GM12878 (cell line): ENCODE data around the gene TMEM126A. TPM values are rescaled to one million over a fixed set of nuclear protein-coding genes. Genes with fewer than 3 reads are reported as not detected.

ENCODE experiments used
- ATAC-seq: fragments of 200-7000 bp; cut with Tn5 transposase; 3 replicates; pipeline ENCODE4 v1.9.1; 2020; ENCODE audit warnings: mild to moderate bottlenecking, moderate library complexity
- BruUV-seq: library from RNA; stranded (reverse); fragments of 400-500 nt; replicated peaks from 2 replicates; lab custom pipeline; 2021; lab: Mats Ljungman, UMichigan
- CTCF ChIA-PET: fragments of 300-600 bp; sonication (Branson Sonifier 250); formaldehyde crosslinking; extraction: SDS; loops from one replicate; lab custom pipeline; 2021; ENCODE audit warnings: inconsistent platforms; lab: Yijun Ruan, JAX
- POLR2A ChIA-PET: fragments of 350-600 bp; formaldehyde crosslinking; extraction: SDS; loops from one replicate; lab custom pipeline; 2021; ENCODE audit warnings: inconsistent platforms; lab: Charles Lee
- RAD21 ChIA-PET: fragments of 300-600 bp; sonication (Branson Sonifier 250); formaldehyde crosslinking; loops from one replicate; lab custom pipeline; 2023; ENCODE audit warnings: antibody characterized with exemption; ENCODE audit not compliant: unreplicated experiment; lab: Charles Lee
- SMC1A ChIA-PET: fragments of 300-600 bp; sonication (Branson Sonifier 250); formaldehyde crosslinking; loops from one replicate; lab custom pipeline; 2023; ENCODE audit not compliant: unreplicated experiment, uncharacterized antibody; lab: Charles Lee
- DNase-seq: peaks from one replicate; pipeline ENCODE4 v3.0.0-alpha.2; 2011; ENCODE audit warnings: low read depth, low spot score
- FAIRE-seq: peaks from 3 replicates; lab custom pipeline; 2011; peaks lifted over from hg19 to GRCh38; lab: Jason Lieb, UNC
- H2AFZ ChIP-seq: 2 replicates; pipeline ENCODE4 v1.6.0; 2011; ENCODE audit warnings: low read depth, low read length, control low read depth; ENCODE audit not compliant: control insufficient read depth
- H3K27ac ChIP-seq: 2 replicates; pipeline ENCODE4 v1.5.1; 2011; ENCODE audit warnings: control low read depth; ENCODE audit not compliant: control insufficient read depth, insufficient read depth
- H3K27me3 ChIP-seq, 2 experiments: replicated peaks in 1 of 2; 2 replicates each; pipeline versions ENCODE4 v1.6.0 to v1.6.1; 2011; ENCODE audit warnings: low read length in 1 of 2; ENCODE audit not compliant: control insufficient read depth in 2 of 2, insufficient read depth in 2 of 2
- H3K36me3 ChIP-seq, 2 experiments: 2 replicates each; pipeline ENCODE4 v1.5.1; 2011; ENCODE audit warnings: low read length in 1 of 2; ENCODE audit not compliant: control insufficient read depth in 2 of 2, insufficient read depth in 2 of 2
- H3K4me1 ChIP-seq: 2 replicates; pipeline ENCODE4 v1.6.1; 2011; ENCODE audit warnings: mild to moderate bottlenecking, low read length, moderate library complexity, mixed read lengths; ENCODE audit not compliant: control insufficient read depth, insufficient read depth
- H3K4me2 ChIP-seq: 2 replicates; pipeline ENCODE4 v1.6.0; 2011; ENCODE audit warnings: control low read depth; ENCODE audit not compliant: control insufficient read depth, insufficient read depth
- H3K4me3 ChIP-seq: fragments of 200-600 bp; sonication (generic); 2 replicates; pipeline ENCODE4 v1.5.1; 2016
- H3K79me2 ChIP-seq: 2 replicates; pipeline ENCODE4 v1.6.0; 2011; ENCODE audit warnings: low read length; ENCODE audit not compliant: control insufficient read depth, insufficient read depth
- H3K9ac ChIP-seq: 2 replicates; pipeline ENCODE4 v1.8.0; 2011; ENCODE audit warnings: low read length, control low read depth, mixed read lengths; ENCODE audit not compliant: control insufficient read depth, insufficient read depth
- H3K9me3 ChIP-seq: replicated peaks from 3 replicates; pipeline ENCODE4 v1.5.1; 2011; ENCODE audit warnings: mild to moderate bottlenecking, low read length; ENCODE audit not compliant: control insufficient read depth, insufficient read depth
- H4K20me1 ChIP-seq: 2 replicates; pipeline ENCODE4 v1.6.0; 2011; ENCODE audit not compliant: control insufficient read depth, insufficient read depth
- BMI1 ChIP-seq: fragments of 450-650 bp; IDR thresholded peaks from 2 replicates; pipeline ENCODE4 v1.6.1; 2016; ENCODE audit warnings: mild to moderate bottlenecking, moderate library complexity, borderline replicate concordance
- EP300 ChIP-seq, 2 experiments: fragments of 150-350 bp in 1 of 2; IDR thresholded peaks; 2 replicates each; pipeline ENCODE4 v1.6.1; 2011 to 2012; ENCODE audit warnings: low read depth in 2 of 2, low read length in 2 of 2, borderline replicate concordance in 1 of 2, improper control_type of control experiment in 1 of 2, inconsistent platforms in 1 of 2; ENCODE audit not compliant: control insufficient read depth in 1 of 2
- FOXM1 ChIP-seq: IDR thresholded peaks from 2 replicates; pipeline ENCODE4 v1.6.1; 2012; ENCODE audit warnings: low read depth, mild to moderate bottlenecking, inconsistent platforms, low read length, moderate library complexity
- IRF4 ChIP-seq: IDR thresholded peaks from 2 replicates; pipeline ENCODE4 v1.6.1; 2011; ENCODE audit warnings: low read depth, low read length
- KAT2A ChIP-seq: conservative IDR thresholded peaks from 2 replicates; pipeline ENCODE4 v1.6.1; 2011; ENCODE audit warnings: low read depth, low read length; ENCODE audit not compliant: control insufficient read depth
- MLLT1 ChIP-seq: fragments of 450-650 bp; IDR thresholded peaks from 2 replicates; pipeline ENCODE4 v1.6.1; 2016; ENCODE audit warnings: mild to moderate bottlenecking
- MYC ChIP-seq: IDR thresholded peaks from 2 replicates; pipeline ENCODE4 v1.6.1; 2011; ENCODE audit warnings: mild to moderate bottlenecking, low read length, moderate library complexity, inconsistent platforms; ENCODE audit not compliant: insufficient read depth, insufficient replicate concordance, insufficient read length, severe bottlenecking
- NR2C2 ChIP-seq: IDR thresholded peaks from 2 replicates; pipeline ENCODE4 v1.6.1; 2011; ENCODE audit warnings: borderline replicate concordance, low read depth; ENCODE audit not compliant: control insufficient read depth, insufficient read length
- NRF1 ChIP-seq: conservative IDR thresholded peaks from 2 replicates; pipeline ENCODE4 v1.6.1; 2011; ENCODE audit warnings: mild to moderate bottlenecking, low read depth, low read length, improper control_type of control experiment
- POLR2AphosphoS5 ChIP-seq: IDR thresholded peaks from 2 replicates; pipeline ENCODE4 v1.6.1; 2011; ENCODE audit warnings: mild to moderate bottlenecking, low read length, inconsistent platforms
- RAD21 ChIP-seq: IDR thresholded peaks from 2 replicates; pipeline ENCODE4 v1.6.1; 2011; ENCODE audit warnings: mild to moderate bottlenecking, low read depth, low read length, moderate library complexity; ENCODE audit not compliant: insufficient read depth
- RCOR1 ChIP-seq: conservative IDR thresholded peaks from 2 replicates; pipeline ENCODE4 v1.6.1; 2012; ENCODE audit warnings: low read depth, low read length, improper control_type of control experiment
- RUNX3 ChIP-seq: IDR thresholded peaks from 2 replicates; pipeline ENCODE4 v1.6.1; 2012; ENCODE audit warnings: low read length, inconsistent platforms
- STAT1 ChIP-seq: fragments of 450-650 bp; conservative IDR thresholded peaks from 2 replicates; pipeline ENCODE4 v1.6.1; 2014; ENCODE audit warnings: antibody characterized with exemption, mild to moderate bottlenecking
- WRNIP1 ChIP-seq: IDR thresholded peaks from 2 replicates; pipeline ENCODE4 v1.6.1; 2011; ENCODE audit warnings: low read depth, low read length, improper control_type of control experiment, borderline replicate concordance
- YBX1 ChIP-seq: fragments of 450-650 bp; IDR thresholded peaks from 2 replicates; pipeline ENCODE4 v1.6.1; 2016; ENCODE audit warnings: antibody characterized with exemption
- ZBTB40 ChIP-seq: fragments of 450-650 bp; IDR thresholded peaks from 2 replicates; pipeline ENCODE4 v1.6.1; 2016; ENCODE audit warnings: mild to moderate bottlenecking, moderate library complexity, borderline replicate concordance
- ZNF24 ChIP-seq: fragments of 450-650 bp; IDR thresholded peaks from 2 replicates; pipeline ENCODE4 v1.6.1; 2017; ENCODE audit warnings: antibody characterized with exemption, mild to moderate bottlenecking
- ZNF622 ChIP-seq: fragments of 450-650 bp; IDR thresholded peaks from 2 replicates; pipeline ENCODE4 v1.6.1; 2017; ENCODE audit warnings: mild to moderate bottlenecking, inconsistent platforms
- WGBS: methylation state at CpG from one replicate; pipeline ENCODE4 v1.1.6; 2016; ENCODE audit warnings: low lambda C conversion rate; ENCODE audit not compliant: insufficient replicate concordance, insufficient coverage; ENCODE audit errors: missing lambda C conversion rate; 5-methylcytosine and 5-hydroxymethylcytosine counted together
- in situ Hi-C: fragments of 300-500 bp; cut with MboI; formaldehyde crosslinking; loops from 9 replicates; pipeline ENCODE4 v1.14.3; 2018; ENCODE audit warnings: mixed read lengths
- intact Hi-C: fragments of 100-400 bp; cut with micrococcal nuclease; formaldehyde crosslinking; loops from one replicate; pipeline ENCODE4 v1.14.2; 2022; ENCODE audit not compliant: unreplicated experiment
- polyA plus RNA-seq, 11 experiments: library from polyadenylated mRNA; depleted of rRNA in 4 of 11; unstranded in 6 of 11; stranded (reverse) in 5 of 11; fragments of >200 nt; fragmentation: Nextera tagmentation in 4 of 11; fragmentation: Illumina TruSeq in 1 of 11; extraction: Ambion mirVana in 4 of 11; extraction: Trizol in 1 of 11; gene quantifications; 1 replicate in 1 of 11; 2 replicates in 10 of 11; pipeline versions ENCODE4 v1.2.1 to v1.2.3, GENCODE V29; 2011 to 2016; ENCODE audit warnings: inconsistent platforms in 2 of 11, missing spikeins in 2 of 11, low read depth in 1 of 11
- total RNA-seq, 4 experiments: library from RNA; depleted of rRNA in 3 of 4; stranded (reverse); fragments of >200 nt in 3 of 4; fragmentation: Illumina TruSeq in 1 of 4; extraction: Trizol in 1 of 4; gene quantifications; 2 replicates each; pipeline versions ENCODE4 v1.2.1 to v1.2.3, GENCODE V29; 2013 to 2021

TMEM126A gene
- total and polyA plus RNA-seq, 10 of the 15 experiments (the other 5 are each of a cell fraction or from before 2014, with no cell fraction given): 38.6 to 208 (median 71.7) TPM

- FAIRE-seq (no peak), ATAC-seq (peak; percentile 29), DNase-seq (no peak)
- Histone ChIP-seq H3K4me1 (no peaks in the 10 kb centered on the region; the same call in 1 of the 2 replicates), H3K9ac (peak overlapping the region; percentile 70), H3K4me2 (peak overlapping the region; percentile 94), H3K4me3 (peak overlapping the region; percentile 77), H3K9me3 (no peaks in the 10 kb centered on the region), H4K20me1 (no peaks in the 10 kb centered on the region), H3K27me3 (no peaks in the 10 kb centered on the region), H3K36me3 (no peaks in the 10 kb centered on the region; a peak in 1 of 4 replicates), H3K79me2 (peaks cover 18% of the 10 kb centered on the region), H3K27ac (peak overlapping the region; percentile 85), H2AFZ (peak overlapping the region; percentile 99)
- in situ Hi-C loops: no loop called here
- BruUV-seq: no TSS peak
- RAD21 ChIA-PET: interaction anchor here (0.6 to 2.9 kb wide), 9 partner anchors 10 to 393 kb away, joined by 3 to 26 read pairs (median 4); partner anchors contain the start of genes CCDC83, CREBZF, DLG2 and TMEM126B
- POLR2A ChIA-PET: interaction anchor here (1.0 to 3.8 kb wide), 5 partner anchors 10 to 35 kb away, joined by 4 to 43 read pairs (median 15); partner anchors contain the start of genes CREBZF, DLG2 and TMEM126B
- 0% methylated on average over 2 of the region's 2 CpGs for WGBS
- CTCF ChIA-PET: interaction anchor here (0.9 to 4.2 kb wide), 7 partner anchors 10 to 208 kb away, joined by 3 to 21 read pairs (median 4); partner anchors contain the start of genes CCDC83, CREBZF, DLG2 and TMEM126B
- SMC1A ChIA-PET: interaction anchor here (0.8 to 4.7 kb wide), 7 partner anchors 10 to 42 kb away, joined by 3 to 66 read pairs (median 4); partner anchors contain the start of genes CREBZF, DLG2 and TMEM126B
- no peak for TF ChIP-seq ZNF24
- no peak for TF ChIP-seq RUNX3
- no peak for TF ChIP-seq IRF4
- no peak for TF ChIP-seq MYC
- no peak for TF ChIP-seq MLLT1
- no peak for TF ChIP-seq BMI1
- TF ChIP-seq RAD21: no peak
- no peak for TF ChIP-seq WRNIP1
- no peak for TF ChIP-seq FOXM1
- TF ChIP-seq POLR2AphosphoS5: no peak
- TF ChIP-seq YBX1: no peak
- no peak for TF ChIP-seq STAT1
- TF ChIP-seq ZNF622: no peak
- no peak for TF ChIP-seq NR2C2
- no peak for TF ChIP-seq NRF1
- no peak for TF ChIP-seq ZBTB40
- no peak for TF ChIP-seq RCOR1
- TF ChIP-seq EP300 (IDR thresholded peaks at IDR 0.05; ENCODE audit: borderline replicate concordance in 1 of 2, control insufficient read depth in 1 of 2, low read depth in 2 of 2, low read length in 2 of 2): no peak
- no peak for TF ChIP-seq KAT2A
- intact Hi-C loops: loop anchor here (2.0 kb wide), 1 partner anchor 18 kb away; the partner anchor contains the start of gene CREBZF
Observed at GRCh38 chr11:85647078-85647477, 689 bp upstream of the TMEM126A start.
